HepG2 (cell line): ENCODE results near the gene CDK18. TPM values are rescaled to one million over a fixed set of nuclear protein-coding genes. Genes with fewer than 3 reads are reported as not detected.

ENCODE experiments used
- CCDC6 ChIP-seq: sonication (generic); formaldehyde crosslinking; IDR thresholded peaks from 2 replicates; pipeline ENCODE4 v1.8.1; 2022; ENCODE audit warnings: mild to moderate bottlenecking, missing genetic modification reagents, moderate library complexity
- HOXA9 ChIP-seq: sonication (generic); formaldehyde crosslinking; IDR thresholded peaks from 2 replicates; pipeline ENCODE4 v1.8.1; 2022; ENCODE audit warnings: missing genetic modification reagents, mild to moderate bottlenecking, moderate library complexity, borderline replicate concordance
- KDM4B ChIP-seq: sonication (generic); formaldehyde crosslinking; IDR thresholded peaks from 2 replicates; pipeline ENCODE4 v1.4.0; 2020; ENCODE audit warnings: missing genetic modification reagents
- KLF9 ChIP-seq: IDR thresholded peaks from 2 replicates; pipeline ENCODE4 v1.6.1; 2016; ENCODE audit warnings: low read depth
- MAFF ChIP-seq: IDR thresholded peaks from 2 replicates; pipeline ENCODE4 v1.6.1; 2011; ENCODE audit warnings: low read depth, low read length, improper control_type of control experiment
- RARA ChIP-seq: IDR thresholded peaks from 2 replicates; pipeline ENCODE4 v1.6.1; 2016; ENCODE audit warnings: missing genetic modification reagents, missing compliant biosample characterization
- RBFOX2 ChIP-seq: fragments of 200-400 bp; formaldehyde crosslinking; IDR thresholded peaks from 2 replicates; pipeline ENCODE4 v1.6.1; 2017; ENCODE audit warnings: low read depth, mild to moderate bottlenecking, low read length
- ZFP90 ChIP-seq: sonication (generic); formaldehyde crosslinking; IDR thresholded peaks from 2 replicates; pipeline ENCODE4 v1.8.0; 2022; ENCODE audit warnings: missing genetic modification reagents, mild to moderate bottlenecking, inconsistent platforms, borderline replicate concordance
- ZNF20 ChIP-seq: sonication (generic); formaldehyde crosslinking; IDR thresholded peaks from 2 replicates; pipeline ENCODE4 v1.4.0; 2020; ENCODE audit warnings: mild to moderate bottlenecking, moderate library complexity, missing genetic modification reagents
- ZNF605 ChIP-seq: sonication (generic); formaldehyde crosslinking; IDR thresholded peaks from 2 replicates; pipeline ENCODE4 v1.8.0; 2022; ENCODE audit warnings: mild to moderate bottlenecking, missing genetic modification reagents
- ZNF644 ChIP-seq: IDR thresholded peaks from 2 replicates; pipeline ENCODE4 v1.6.1; 2016; ENCODE audit warnings: low read depth
- ZNF678 ChIP-seq: sonication (generic); formaldehyde crosslinking; IDR thresholded peaks from 2 replicates; pipeline ENCODE4 v1.4.0; 2020; ENCODE audit warnings: mild to moderate bottlenecking, missing genetic modification reagents
- ZNF737 ChIP-seq: sonication (generic); formaldehyde crosslinking; IDR thresholded peaks from 2 replicates; pipeline ENCODE4 v1.5.0; 2020; ENCODE audit warnings: missing genetic modification reagents, mild to moderate bottlenecking, borderline replicate concordance
- ZNF773 ChIP-seq: sonication (generic); formaldehyde crosslinking; IDR thresholded peaks from 2 replicates; pipeline ENCODE4 v1.4.0; 2020; ENCODE audit warnings: missing genetic modification reagents, borderline replicate concordance
- ZNF839 ChIP-seq: sonication (generic); formaldehyde crosslinking; IDR thresholded peaks from 2 replicates; pipeline ENCODE4 v1.4.0; 2020; ENCODE audit warnings: missing genetic modification reagents, mild to moderate bottlenecking, borderline replicate concordance
- polyA plus RNA-seq, 8 experiments: library from polyadenylated mRNA; depleted of rRNA in 3 of 8; stranded (reverse) in 7 of 8; unstranded in 1 of 8; fragments of >200 nt; fragmentation: Illumina TruSeq in 4 of 8; extraction: Trizol in 4 of 8; gene quantifications; 2 replicates each; pipeline versions ENCODE4 v1.2.1 to v1.2.3, GENCODE V29; 2011 to 2016; ENCODE audit warnings: low read depth in 4 of 8, missing spikeins in 1 of 8, mixed read lengths in 1 of 8; ENCODE audit not compliant: insufficient read depth in 1 of 8
- total RNA-seq, 5 experiments: library from RNA; depleted of rRNA; stranded (reverse); fragments of >200 nt; fragmentation: Illumina TruSeq; extraction: Trizol; gene quantifications; 2 replicates each; pipeline ENCODE4 v1.2.3, GENCODE V29; 2016; ENCODE audit warnings: low read depth in 1 of 5
- TF ChIP-seq, protein P1 (sequence below): sonication (generic); formaldehyde crosslinking; IDR thresholded peaks from 2 replicates; pipeline ENCODE4 v1.4.0; 2020; ENCODE audit warnings: missing genetic modification reagents
- TF ChIP-seq, protein P2 (sequence below): sonication (generic); formaldehyde crosslinking; IDR thresholded peaks from 2 replicates; pipeline ENCODE4 v1.5.0; 2020; ENCODE audit warnings: mild to moderate bottlenecking, missing genetic modification reagents
- TF ChIP-seq, protein P3 (sequence below): sonication (generic); formaldehyde crosslinking; IDR thresholded peaks from 2 replicates; pipeline ENCODE4 v1.4.0; 2020; ENCODE audit warnings: missing genetic modification reagents
- TF ChIP-seq, protein P4 (sequence below): sonication (generic); formaldehyde crosslinking; IDR thresholded peaks from 2 replicates; pipeline ENCODE4 v1.4.0; 2020; ENCODE audit warnings: missing genetic modification reagents

The CDK18 gene
- total and polyA plus RNA-seq, 2 of the 13 experiments (the other 11 are each of a cell fraction or from before 2014, with no cell fraction given): 6.4 to 38.8 TPM

DNA sequence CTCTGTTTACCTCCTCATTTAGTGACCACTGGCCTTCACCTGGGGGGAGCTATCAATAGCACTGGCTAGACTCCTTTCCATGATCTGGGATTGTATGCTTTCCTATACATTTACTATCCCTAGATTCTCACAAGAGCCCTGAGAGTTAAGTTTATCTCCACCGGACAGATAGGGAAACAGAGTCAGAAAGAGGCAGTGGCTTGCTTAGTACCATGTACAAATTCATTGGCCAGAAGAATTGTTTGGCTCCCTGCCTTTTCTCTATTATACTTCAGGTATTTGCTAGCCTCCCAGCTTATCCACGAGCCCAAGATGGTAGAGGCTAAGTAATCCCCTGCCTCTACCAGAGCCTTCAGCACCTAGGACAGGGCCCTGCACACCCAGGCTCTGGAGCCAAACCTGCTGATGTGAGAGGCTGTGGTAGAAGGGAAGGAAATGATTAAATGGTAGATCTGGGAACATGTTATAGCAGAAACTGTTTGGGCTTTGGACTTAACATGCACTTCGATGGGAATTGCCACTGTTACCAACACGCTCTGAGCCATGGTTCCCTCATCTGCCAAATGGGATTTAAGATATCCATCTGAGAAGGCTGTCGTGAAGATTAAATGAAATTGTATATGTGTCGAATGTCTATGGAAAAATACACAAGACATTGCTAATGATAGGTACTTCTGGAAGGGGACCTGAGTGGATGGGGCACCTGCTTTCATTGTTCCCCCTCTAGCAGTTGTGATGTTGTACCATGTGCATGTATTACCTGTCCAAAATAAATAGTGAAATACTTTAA, 45.5 kb upstream of the CDK18 start (continued):
- TF ChIP-seq, protein P1, sequence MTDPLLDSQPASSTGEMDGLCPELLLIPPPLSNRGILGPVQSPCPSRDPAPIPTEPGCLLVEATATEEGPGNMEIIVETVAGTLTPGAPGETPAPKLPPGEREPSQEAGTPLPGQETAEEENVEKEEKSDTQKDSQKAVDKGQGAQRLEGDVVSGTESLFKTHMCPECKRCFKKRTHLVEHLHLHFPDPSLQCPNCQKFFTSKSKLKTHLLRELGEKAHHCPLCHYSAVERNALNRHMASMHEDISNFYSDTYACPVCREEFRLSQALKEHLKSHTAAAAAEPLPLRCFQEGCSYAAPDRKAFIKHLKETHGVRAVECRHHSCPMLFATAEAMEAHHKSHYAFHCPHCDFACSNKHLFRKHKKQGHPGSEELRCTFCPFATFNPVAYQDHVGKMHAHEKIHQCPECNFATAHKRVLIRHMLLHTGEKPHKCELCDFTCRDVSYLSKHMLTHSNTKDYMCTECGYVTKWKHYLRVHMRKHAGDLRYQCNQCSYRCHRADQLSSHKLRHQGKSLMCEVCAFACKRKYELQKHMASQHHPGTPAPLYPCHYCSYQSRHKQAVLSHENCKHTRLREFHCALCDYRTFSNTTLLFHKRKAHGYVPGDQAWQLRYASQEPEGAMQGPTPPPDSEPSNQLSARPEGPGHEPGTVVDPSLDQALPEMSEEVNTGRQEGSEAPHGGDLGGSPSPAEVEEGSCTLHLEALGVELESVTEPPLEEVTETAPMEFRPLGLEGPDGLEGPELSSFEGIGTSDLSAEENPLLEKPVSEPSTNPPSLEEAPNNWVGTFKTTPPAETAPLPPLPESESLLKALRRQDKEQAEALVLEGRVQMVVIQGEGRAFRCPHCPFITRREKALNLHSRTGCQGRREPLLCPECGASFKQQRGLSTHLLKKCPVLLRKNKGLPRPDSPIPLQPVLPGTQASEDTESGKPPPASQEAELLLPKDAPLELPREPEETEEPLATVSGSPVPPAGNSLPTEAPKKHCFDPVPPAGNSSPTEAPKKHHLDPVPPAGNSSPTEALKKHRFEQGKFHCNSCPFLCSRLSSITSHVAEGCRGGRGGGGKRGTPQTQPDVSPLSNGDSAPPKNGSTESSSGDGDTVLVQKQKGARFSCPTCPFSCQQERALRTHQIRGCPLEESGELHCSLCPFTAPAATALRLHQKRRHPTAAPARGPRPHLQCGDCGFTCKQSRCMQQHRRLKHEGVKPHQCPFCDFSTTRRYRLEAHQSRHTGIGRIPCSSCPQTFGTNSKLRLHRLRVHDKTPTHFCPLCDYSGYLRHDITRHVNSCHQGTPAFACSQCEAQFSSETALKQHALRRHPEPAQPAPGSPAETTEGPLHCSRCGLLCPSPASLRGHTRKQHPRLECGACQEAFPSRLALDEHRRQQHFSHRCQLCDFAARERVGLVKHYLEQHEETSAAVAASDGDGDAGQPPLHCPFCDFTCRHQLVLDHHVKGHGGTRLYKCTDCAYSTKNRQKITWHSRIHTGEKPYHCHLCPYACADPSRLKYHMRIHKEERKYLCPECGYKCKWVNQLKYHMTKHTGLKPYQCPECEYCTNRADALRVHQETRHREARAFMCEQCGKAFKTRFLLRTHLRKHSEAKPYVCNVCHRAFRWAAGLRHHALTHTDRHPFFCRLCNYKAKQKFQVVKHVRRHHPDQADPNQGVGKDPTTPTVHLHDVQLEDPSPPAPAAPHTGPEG (CRISPR knock-in tag): no peak
- TF ChIP-seq CCDC6: no peak
- no peak for TF ChIP-seq ZNF678 (CRISPR knock-in tag)
- no peak for TF ChIP-seq ZNF839 (CRISPR knock-in tag)
- TF ChIP-seq ZNF644 (CRISPR knock-in tag): 0 out of 2 replicates have a peak, but pooled peaks have one; percentile 70
- TF ChIP-seq KLF9: no peak
- TF ChIP-seq ZNF605 (CRISPR knock-in tag): no peak
- TF ChIP-seq HOXA9: 0 out of 2 replicates have a peak, but pooled peaks have one; percentile 49
- no peak for TF ChIP-seq MAFF
- 0 out of 2 replicates have a peak, but pooled peaks have one; percentile 56 for TF ChIP-seq ZFP90 (CRISPR knock-in tag)
- TF ChIP-seq, protein P2, sequence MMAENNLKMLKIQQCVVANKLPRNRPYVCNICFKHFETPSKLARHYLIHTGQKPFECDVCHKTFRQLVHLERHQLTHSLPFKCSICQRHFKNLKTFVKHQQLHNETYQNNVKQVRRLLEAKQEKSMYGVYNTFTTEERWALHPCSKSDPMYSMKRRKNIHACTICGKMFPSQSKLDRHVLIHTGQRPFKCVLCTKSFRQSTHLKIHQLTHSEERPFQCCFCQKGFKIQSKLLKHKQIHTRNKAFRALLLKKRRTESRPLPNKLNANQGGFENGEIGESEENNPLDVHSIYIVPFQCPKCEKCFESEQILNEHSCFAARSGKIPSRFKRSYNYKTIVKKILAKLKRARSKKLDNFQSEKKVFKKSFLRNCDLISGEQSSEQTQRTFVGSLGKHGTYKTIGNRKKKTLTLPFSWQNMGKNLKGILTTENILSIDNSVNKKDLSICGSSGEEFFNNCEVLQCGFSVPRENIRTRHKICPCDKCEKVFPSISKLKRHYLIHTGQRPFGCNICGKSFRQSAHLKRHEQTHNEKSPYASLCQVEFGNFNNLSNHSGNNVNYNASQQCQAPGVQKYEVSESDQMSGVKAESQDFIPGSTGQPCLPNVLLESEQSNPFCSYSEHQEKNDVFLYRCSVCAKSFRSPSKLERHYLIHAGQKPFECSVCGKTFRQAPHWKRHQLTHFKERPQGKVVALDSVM (CRISPR knock-in tag): no peak
- no peak for TF ChIP-seq ZNF737 (CRISPR knock-in tag)
- no peak for TF ChIP-seq RBFOX2
- no peak for TF ChIP-seq ZNF773
- no peak for TF ChIP-seq KDM4B (CRISPR knock-in tag)
- 0 out of 2 replicates have a peak, but pooled peaks have one; percentile 45 for TF ChIP-seq RARA (CRISPR knock-in tag)
- TF ChIP-seq, protein P3, sequence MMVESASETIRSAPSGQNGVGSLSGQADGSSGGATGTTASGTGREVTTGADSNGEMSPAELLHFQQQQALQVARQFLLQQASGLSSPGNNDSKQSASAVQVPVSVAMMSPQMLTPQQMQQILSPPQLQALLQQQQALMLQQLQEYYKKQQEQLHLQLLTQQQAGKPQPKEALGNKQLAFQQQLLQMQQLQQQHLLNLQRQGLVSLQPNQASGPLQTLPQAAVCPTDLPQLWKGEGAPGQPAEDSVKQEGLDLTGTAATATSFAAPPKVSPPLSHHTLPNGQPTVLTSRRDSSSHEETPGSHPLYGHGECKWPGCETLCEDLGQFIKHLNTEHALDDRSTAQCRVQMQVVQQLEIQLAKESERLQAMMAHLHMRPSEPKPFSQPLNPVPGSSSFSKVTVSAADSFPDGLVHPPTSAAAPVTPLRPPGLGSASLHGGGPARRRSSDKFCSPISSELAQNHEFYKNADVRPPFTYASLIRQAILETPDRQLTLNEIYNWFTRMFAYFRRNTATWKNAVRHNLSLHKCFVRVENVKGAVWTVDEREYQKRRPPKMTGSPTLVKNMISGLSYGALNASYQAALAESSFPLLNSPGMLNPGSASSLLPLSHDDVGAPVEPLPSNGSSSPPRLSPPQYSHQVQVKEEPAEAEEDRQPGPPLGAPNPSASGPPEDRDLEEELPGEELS (CRISPR knock-in tag): no peak
- TF ChIP-seq ZNF20: no peak
- TF ChIP-seq, protein P4, sequence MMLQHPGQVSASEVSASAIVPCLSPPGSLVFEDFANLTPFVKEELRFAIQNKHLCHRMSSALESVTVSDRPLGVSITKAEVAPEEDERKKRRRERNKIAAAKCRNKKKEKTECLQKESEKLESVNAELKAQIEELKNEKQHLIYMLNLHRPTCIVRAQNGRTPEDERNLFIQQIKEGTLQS (CRISPR knock-in tag): no peak
